Gastrocnemius medialis (tissue), 4 donors: ENCODE measurements around the gene KPNA4. TPM values are rescaled to one million over a fixed set of nuclear protein-coding genes. Genes with fewer than 3 reads are reported as not detected.
A peak's percentile ranks its signal among the peaks of the same experiment; 100 is the strongest.

ENCODE experiments used
- ATAC-seq, 2 donors: fragments of 150-250 bp; one replicate each; pipeline ENCODE4 v1.9.1; 2016
- DNase-seq, 2 donors: peaks; one replicate each; pipeline ENCODE4 v3.0.0-alpha.2; 2019
- H3K27ac ChIP-seq, 4 donors: fragments of 200-600 bp; sonication (generic); 1 replicate in 1 of 4; 2 replicates in 3 of 4; pipeline ENCODE4 v1.5.1; 2016 to 2018; ENCODE audit warnings: mild to moderate bottlenecking in 2 of 4, moderate library complexity in 1 of 4
- H3K27me3 ChIP-seq, 3 donors: fragments of 200-600 bp; sonication (generic) in 2 of 3; 1 replicate in 1 of 3; 2 replicates in 2 of 3; pipeline versions ENCODE4 v1.5.1 to v1.6.0; 2016 to 2019; ENCODE audit warnings: mild to moderate bottlenecking in 1 of 3, moderate library complexity in 1 of 3
- H3K36me3 ChIP-seq, 2 donors: fragments of 200-600 bp; sonication (generic) in 1 of 2; one replicate each; pipeline ENCODE4 v1.5.1; 2017 to 2018
- H3K4me1 ChIP-seq, 2 donors: fragments of 200-600 bp; sonication (generic) in 1 of 2; one replicate each; pipeline ENCODE4 v1.5.1; 2016 to 2017; ENCODE audit warnings: mild to moderate bottlenecking in 2 of 2
- H3K4me3 ChIP-seq, 4 donors: fragments of 200-600 bp; sonication (generic) in 3 of 4; 1 replicate in 1 of 4; 2 replicates in 3 of 4; pipeline ENCODE4 v1.5.1; 2016 to 2019; ENCODE audit warnings: mild to moderate bottlenecking in 2 of 4
- H3K9me3 ChIP-seq, 3 donors: fragments of 200-600 bp; sonication (generic) in 2 of 3; 1 replicate in 1 of 3; 2 replicates in 2 of 3; pipeline ENCODE4 v1.5.1; 2016 to 2019
- POLR2A ChIP-seq, 2 donors: fragments of 450-650 bp; IDR thresholded peaks; one replicate each; pipeline ENCODE4 v1.6.1; 2017; ENCODE audit warnings: antibody characterized with exemption in 2 of 2, mild to moderate bottlenecking in 2 of 2, moderate library complexity in 2 of 2
- in situ Hi-C, 4 donors: fragments of 200-750 bp; cut with MboI; loops; one replicate each; pipeline versions ENCODE4 v1.15.0 to v1.8.0; 2017; ENCODE audit warnings: low sequenced_read_pairs in 4 of 4
- intact Hi-C: fragments of 100-400 bp; cut with DNase I; formaldehyde crosslinking; loops from one replicate; pipeline ENCODE4 v1.15.1; 2023; ENCODE audit warnings: low total_unique reads
- total RNA-seq, 4 donors: library from RNA; depleted of rRNA; stranded (reverse); fragments of >200 nt; gene quantifications; one replicate each; pipeline versions ENCODE4 v1.1.0 to v1.2.3, GENCODE V29; 2016
- TF ChIP-seq, protein P1 (sequence below), 5 experiments: fragments of 450-650 bp in 3 of 5; fragments of 200-600 bp in 2 of 5; sonication (generic) in 2 of 5; IDR thresholded peaks in 4 of 5; conservative IDR thresholded peaks in 1 of 5; 1 replicate in 4 of 5; 2 replicates in 1 of 5; pipeline ENCODE4 v1.5.1; 2016 to 2019; ENCODE audit warnings: antibody characterized with exemption in 5 of 5, mild to moderate bottlenecking in 3 of 5, moderate library complexity in 3 of 5

The KPNA4 gene
- total RNA-seq, 4 donors from 2014 or later = 78.9 to 126 (median 86.0) TPM

DNA sequence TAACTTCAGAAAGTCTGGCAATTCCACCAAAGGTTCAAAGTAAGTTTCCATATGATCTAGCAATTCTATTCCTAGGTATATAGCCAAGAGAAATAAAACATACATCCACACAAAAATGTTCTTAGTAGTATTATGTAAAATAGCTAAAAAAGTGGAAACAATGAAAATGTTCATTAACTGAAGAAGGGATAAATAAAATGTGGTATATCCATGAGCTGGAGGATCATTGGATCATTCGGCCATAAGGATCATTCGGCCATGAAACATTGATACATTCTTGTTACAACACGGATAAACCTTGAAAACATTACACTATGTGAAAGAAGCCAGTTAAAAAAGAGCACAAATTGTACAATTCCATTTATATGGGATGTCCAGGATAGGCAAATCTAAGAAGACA, 2.4 kb downstream of the KPNA4 start:
- in situ Hi-C loops = loop anchor here in 2 of 4 donors (10.0 kb wide), 1 partner anchor 192 kb away; the partner anchor contains the start of gene PPM1L (in 2 of the 2)
- H3K4me1 ChIP-seq = peaks cover 68 to 77% of the 10 kb centered on the region in 2 donors
- H3K4me3 ChIP-seq = peak overlapping the region in 2 of 4 donors; percentile 94 to 95

DNA sequence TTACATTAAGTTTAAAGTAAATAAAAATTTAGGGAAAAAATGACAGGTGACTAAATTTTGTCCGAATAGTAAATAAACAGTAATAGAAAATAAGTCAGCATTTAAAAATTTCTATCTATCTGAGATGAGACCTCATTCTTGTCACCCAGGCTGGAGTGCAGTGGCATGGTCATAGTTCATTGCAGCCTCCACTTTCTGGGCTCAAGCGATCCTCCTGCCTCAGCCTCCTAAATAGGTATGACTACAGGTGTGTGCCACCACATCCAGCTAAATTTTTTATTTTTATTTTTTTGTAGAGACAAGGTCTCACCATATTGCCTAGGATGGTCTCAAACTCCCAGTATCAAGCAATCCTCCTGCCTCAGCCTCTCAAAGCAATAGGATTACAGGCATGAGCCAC, 7.8 kb downstream of the KPNA4 start:
- TF ChIP-seq, protein P1, sequence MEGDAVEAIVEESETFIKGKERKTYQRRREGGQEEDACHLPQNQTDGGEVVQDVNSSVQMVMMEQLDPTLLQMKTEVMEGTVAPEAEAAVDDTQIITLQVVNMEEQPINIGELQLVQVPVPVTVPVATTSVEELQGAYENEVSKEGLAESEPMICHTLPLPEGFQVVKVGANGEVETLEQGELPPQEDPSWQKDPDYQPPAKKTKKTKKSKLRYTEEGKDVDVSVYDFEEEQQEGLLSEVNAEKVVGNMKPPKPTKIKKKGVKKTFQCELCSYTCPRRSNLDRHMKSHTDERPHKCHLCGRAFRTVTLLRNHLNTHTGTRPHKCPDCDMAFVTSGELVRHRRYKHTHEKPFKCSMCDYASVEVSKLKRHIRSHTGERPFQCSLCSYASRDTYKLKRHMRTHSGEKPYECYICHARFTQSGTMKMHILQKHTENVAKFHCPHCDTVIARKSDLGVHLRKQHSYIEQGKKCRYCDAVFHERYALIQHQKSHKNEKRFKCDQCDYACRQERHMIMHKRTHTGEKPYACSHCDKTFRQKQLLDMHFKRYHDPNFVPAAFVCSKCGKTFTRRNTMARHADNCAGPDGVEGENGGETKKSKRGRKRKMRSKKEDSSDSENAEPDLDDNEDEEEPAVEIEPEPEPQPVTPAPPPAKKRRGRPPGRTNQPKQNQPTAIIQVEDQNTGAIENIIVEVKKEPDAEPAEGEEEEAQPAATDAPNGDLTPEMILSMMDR (IDR thresholded peaks at IDR 0.05 in 4 of 5, conservative IDR thresholded peaks at IDR 0.05 in 1 of 5) = no peak
- TF ChIP-seq POLR2A (IDR thresholded peaks at IDR 0.05) = no peak
- ATAC-seq = no peak
- Histone ChIP-seq H3K4me1 (peaks cover 58 to 77% of the 10 kb centered on the region in 2 donors), H3K36me3 (no peaks in the 10 kb centered on the region), H3K27me3 (no peaks in the 10 kb centered on the region), H3K9me3 (no peaks in the 10 kb centered on the region), H3K27ac (no peak overlapping the region), H3K4me3 (no peak overlapping the region)
- intact Hi-C loops = no loop called here
- DNase-seq = no peak
- in situ Hi-C loops = no loop called here

More for the DNA sequence above, 2.4 kb downstream of the KPNA4 start:
- Histone ChIP-seq H3K27me3 (no peaks in the 10 kb centered on the region), H3K27ac (peak overlapping the region in 3 of 4 donors; percentile 44 to 98 (median 97)), H3K9me3 (no peaks in the 10 kb centered on the region), H3K36me3 (peaks cover 0 to under 1% of the 10 kb centered on the region in 2 donors)
- ATAC-seq (no peak), DNase-seq (no peak)
- intact Hi-C loops = loop anchor here (5.0 to 10.0 kb wide), 6 partner anchors 168 to 738 kb away; partner anchors contain the start of genes IFT80, NMD3 and SMC4
- TF ChIP-seq, protein P1 (IDR thresholded peaks at IDR 0.05 in 4 of 5, conservative IDR thresholded peaks at IDR 0.05 in 1 of 5) = no peak
- TF ChIP-seq POLR2A (IDR thresholded peaks at IDR 0.05) = no peak

DNA sequence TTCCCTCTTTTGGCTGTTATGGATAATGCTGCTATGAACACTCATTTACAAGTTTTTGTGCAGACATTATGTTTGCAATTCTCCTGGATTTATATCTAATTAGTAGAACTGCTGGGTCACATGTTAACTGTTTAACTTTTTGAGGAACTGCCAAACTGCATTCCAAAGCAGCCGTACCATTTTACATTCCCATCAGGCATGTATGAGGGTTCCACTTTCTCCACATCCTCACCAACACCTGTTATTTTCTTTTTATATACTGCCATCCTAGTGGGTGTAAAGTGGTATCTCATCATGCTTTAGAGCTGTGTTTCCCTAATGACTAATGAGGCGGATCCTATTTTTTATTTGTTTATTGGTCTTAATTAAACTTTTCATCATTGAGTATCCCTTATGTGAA, 9.2 kb downstream of the KPNA4 start:
- no peak for TF ChIP-seq POLR2A (IDR thresholded peaks at IDR 0.05)
- TF ChIP-seq, protein P1 (IDR thresholded peaks at IDR 0.05 in 4 of 5, conservative IDR thresholded peaks at IDR 0.05 in 1 of 5) = no peak
- Histone ChIP-seq H3K27ac (no peak overlapping the region), H3K36me3 (no peaks in the 10 kb centered on the region), H3K4me1 (peaks cover 44 to 63% of the 10 kb centered on the region in 2 donors), H3K27me3 (no peaks in the 10 kb centered on the region), H3K9me3 (no peaks in the 10 kb centered on the region), H3K4me3 (no peak overlapping the region)
- no peak for DNase-seq
- ATAC-seq = no peak
- intact Hi-C loops = no loop called here
- in situ Hi-C loops = no loop called here

DNA sequence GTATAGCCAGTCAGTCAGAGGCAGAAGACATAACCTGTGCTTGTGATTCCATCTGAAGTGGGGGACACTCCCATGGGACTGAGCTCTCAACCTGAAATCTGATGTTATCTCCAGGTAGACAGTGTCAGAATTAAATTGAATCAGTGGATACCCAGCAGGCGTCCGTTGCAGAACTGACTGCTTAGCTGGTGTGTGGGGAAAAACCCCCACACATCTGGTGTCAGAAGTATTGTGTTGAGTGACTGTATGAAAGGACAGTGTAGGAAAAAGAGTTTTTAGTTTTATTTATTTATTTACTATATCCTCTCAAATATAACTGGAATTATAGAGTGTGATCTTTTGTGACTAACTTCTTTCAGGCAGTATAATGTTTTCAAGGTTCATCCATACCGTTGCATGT, 10.4 kb downstream of the KPNA4 start:
- intact Hi-C loops = no loop called here
- no peak overlapping the region for H3K4me3 ChIP-seq
- H3K4me1 ChIP-seq = peaks cover 32 to 51% of the 10 kb centered on the region in 2 donors
- no peaks in the 10 kb centered on the region for H3K27me3 ChIP-seq
- no peaks in the 10 kb centered on the region for H3K36me3 ChIP-seq
- no peak overlapping the region for H3K27ac ChIP-seq
- TF ChIP-seq, protein P1 (IDR thresholded peaks at IDR 0.05 in 4 of 5, conservative IDR thresholded peaks at IDR 0.05 in 1 of 5) = no peak
- TF ChIP-seq POLR2A (IDR thresholded peaks at IDR 0.05) = no peak
- ATAC-seq = no peak
- H3K9me3 ChIP-seq = no peaks in the 10 kb centered on the region
- no peak for DNase-seq
- in situ Hi-C loops = no loop called here

DNA sequence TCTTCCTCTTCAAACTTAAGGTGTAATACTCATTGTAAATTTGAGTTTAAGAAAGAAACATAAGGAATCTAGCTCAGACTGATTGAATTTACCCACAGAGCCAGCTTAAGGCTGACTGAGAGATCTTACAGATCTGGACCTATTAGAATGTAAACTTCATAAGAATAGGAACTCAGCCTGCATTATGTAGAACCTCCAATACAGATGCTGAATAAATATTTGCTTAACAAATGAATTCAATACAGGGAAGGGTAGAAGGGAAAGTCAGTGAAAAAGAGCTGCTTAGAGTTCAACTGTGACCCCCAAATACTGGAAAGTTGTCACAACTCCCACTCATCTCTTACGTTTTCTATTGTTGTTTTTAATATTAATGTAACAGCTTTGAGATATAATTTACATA, 11.5 kb downstream of the KPNA4 start:
- H3K36me3 ChIP-seq = no peaks in the 10 kb centered on the region
- no peak overlapping the region for H3K27ac ChIP-seq
- in situ Hi-C loops = no loop called here
- DNase-seq = no peak
- H3K4me1 ChIP-seq = peaks cover 21 to 40% of the 10 kb centered on the region in 2 donors
- no peaks in the 10 kb centered on the region for H3K9me3 ChIP-seq
- H3K4me3 ChIP-seq = no peak overlapping the region
- intact Hi-C loops = no loop called here
- ATAC-seq = no peak
- H3K27me3 ChIP-seq = no peaks in the 10 kb centered on the region
- TF ChIP-seq POLR2A (IDR thresholded peaks at IDR 0.05) = no peak
- TF ChIP-seq, protein P1 (IDR thresholded peaks at IDR 0.05 in 4 of 5, conservative IDR thresholded peaks at IDR 0.05 in 1 of 5) = no peak
